ENCODE measurements around the gene LYST. TPM values are rescaled to one million over a fixed set of nuclear protein-coding genes. Genes with fewer than 3 reads are reported as not detected.

LYST gene
- total RNA-seq, 1 donor from 2014 or later: 11.4 TPM

- peaks cover 11% of the 10 kb centered on the region for H3K4me1 Mint-ChIP-seq (ENCODE audit: low read depth)
- no peaks in the 10 kb centered on the region for H3K36me3 Mint-ChIP-seq (ENCODE audit: insufficient read depth)
- H3K9me3 Mint-ChIP-seq (ENCODE audit: low read depth): peaks cover 3% of the 10 kb centered on the region
- no peak overlapping the region for H3K4me3 Mint-ChIP-seq (ENCODE audit: low read depth)
- DNase-seq (ENCODE audit: low spot score, unreplicated experiment): no peak
- no peak overlapping the region for H3K27ac Mint-ChIP-seq
- peaks cover 4% of the 10 kb centered on the region for H3K27me3 Mint-ChIP-seq
- no peak for TF ChIP-seq CTCF (IDR thresholded peaks at IDR 0.05; ENCODE audit: unreplicated experiment)
Measured at GRCh38 chr1:235902677-235903542, 36.2 kb upstream of the LYST start.

GRCh38 chr1:235901461-235901860 is 34.8 kb upstream of the LYST start:
- H3K4me3 Mint-ChIP-seq (ENCODE audit: low read depth): no peak overlapping the region

GRCh38 chr1:235898126-235898525 is 31.4 kb upstream of the LYST start:
- Mint-ChIP-seq H3K4me3 (ENCODE audit: low read depth) (no peak overlapping the region), H3K27ac (no peak overlapping the region), H3K9me3 (ENCODE audit: low read depth) (peaks cover 3% of the 10 kb centered on the region), H3K27me3 (no peaks in the 10 kb centered on the region), H3K4me1 (ENCODE audit: low read depth) (peaks cover 22% of the 10 kb centered on the region), H3K36me3 (ENCODE audit: insufficient read depth) (no peaks in the 10 kb centered on the region)
- TF ChIP-seq CTCF (IDR thresholded peaks at IDR 0.05; ENCODE audit: unreplicated experiment): no peak
- no peak for DNase-seq (ENCODE audit: low spot score, unreplicated experiment)

More at GRCh38 chr1:235901461-235901860, 34.8 kb upstream of the LYST start:
- DNase-seq (ENCODE audit: low spot score, unreplicated experiment): no peak
- Mint-ChIP-seq H3K27me3 (no peaks in the 10 kb centered on the region), H3K27ac (no peak overlapping the region), H3K9me3 (ENCODE audit: low read depth) (peaks cover 3% of the 10 kb centered on the region), H3K4me1 (ENCODE audit: low read depth) (peaks cover 11% of the 10 kb centered on the region), H3K36me3 (ENCODE audit: insufficient read depth) (no peaks in the 10 kb centered on the region)
- TF ChIP-seq CTCF (IDR thresholded peaks at IDR 0.05; ENCODE audit: unreplicated experiment): no peak

GRCh38 chr1:235893840-235894239 is 27.1 kb upstream of the LYST start:
- TF ChIP-seq CTCF (IDR thresholded peaks at IDR 0.05; ENCODE audit: unreplicated experiment): no peak
- no peak for DNase-seq (ENCODE audit: low spot score, unreplicated experiment)
- Mint-ChIP-seq H3K36me3 (ENCODE audit: insufficient read depth) (no peaks in the 10 kb centered on the region), H3K27ac (peak overlapping the region; percentile 90), H3K27me3 (no peaks in the 10 kb centered on the region), H3K4me3 (ENCODE audit: low read depth) (peak overlapping the region; percentile 24), H3K9me3 (ENCODE audit: low read depth) (peaks cover 3% of the 10 kb centered on the region), H3K4me1 (ENCODE audit: low read depth) (peaks cover 33% of the 10 kb centered on the region)

GRCh38 chr1:235892734-235893413 is 26.2 kb upstream of the LYST start:
- Mint-ChIP-seq H3K4me3 (ENCODE audit: low read depth) (peak overlapping the region; percentile 23), H3K27ac (peak overlapping the region; percentile 90), H3K36me3 (ENCODE audit: insufficient read depth) (peaks cover 1% of the 10 kb centered on the region), H3K27me3 (no peaks in the 10 kb centered on the region), H3K9me3 (ENCODE audit: low read depth) (peaks cover 3% of the 10 kb centered on the region), H3K4me1 (ENCODE audit: low read depth) (peaks cover 30% of the 10 kb centered on the region)
- TF ChIP-seq CTCF (IDR thresholded peaks at IDR 0.05; ENCODE audit: unreplicated experiment): no peak
- no peak for DNase-seq (ENCODE audit: low spot score, unreplicated experiment)

Measured in progenitor cell of endocrine pancreas (in vitro differentiated cells).